Measurements from ENCODE around the gene MIP. TPM values are rescaled to one million over a fixed set of nuclear protein-coding genes. Genes with fewer than 3 reads are reported as not detected.
A peak's percentile ranks its signal among the peaks of the same experiment; 100 is the strongest.

Gene MIP
- total and polyA plus RNA-seq, 2 donors (not counting 1 experiment from before 2014, with no cell fraction given) = not detected

DNA sequence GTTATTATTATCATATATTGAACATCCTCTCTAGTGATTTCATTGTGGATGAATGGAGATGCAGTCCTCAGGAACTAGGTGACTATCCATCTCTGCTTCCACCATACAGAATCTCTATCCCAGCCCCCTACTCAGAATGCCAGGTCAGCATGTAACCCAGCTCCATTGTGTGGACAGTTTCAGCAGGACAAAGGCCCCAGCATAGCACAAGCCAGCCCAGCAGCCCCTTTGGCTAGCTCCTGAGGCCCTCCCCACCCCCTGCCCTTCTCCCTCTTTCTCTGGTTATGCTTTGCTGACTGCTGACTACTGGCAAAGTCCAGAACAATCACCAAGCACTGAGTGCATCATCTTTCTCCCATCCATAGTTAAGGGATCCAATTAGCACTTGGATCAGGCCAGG lies 8.1 kb upstream of the MIP start:
- Histone ChIP-seq H3K9me3 (ENCODE audit: control insufficient read depth, insufficient read depth, low read depth, low read length) (no peaks in the 10 kb centered on the region), H3K4me1 (ENCODE audit: control insufficient read depth, extremely low read depth, insufficient read depth, low read length) (no peaks in the 10 kb centered on the region), H3K27ac (ENCODE audit: insufficient read depth, low read length) (no peak overlapping the region), H3K4me3 (replicated peaks in 1 of 4; ENCODE audit: control extremely low read depth in 1 of 4, insufficient read depth in 1 of 4, low read depth in 3 of 4, low read length in 4 of 4) (no peak overlapping the region), H3K4me2 (ENCODE audit: extremely low read depth, insufficient read depth, low read length) (no peak overlapping the region), H3K27me3 (ENCODE audit: control insufficient read depth, insufficient read depth, low read length) (no peaks in the 10 kb centered on the region), H3K9ac (ENCODE audit: insufficient read depth, low read length) (no peak overlapping the region), H4K20me1 (ENCODE audit: control insufficient read depth, extremely low read depth, insufficient read depth, low read length) (no peaks in the 10 kb centered on the region), H3K36me3 (ENCODE audit: control insufficient read depth, insufficient read depth, low read length) (no peaks in the 10 kb centered on the region), H2AFZ (ENCODE audit: low read length) (no peak overlapping the region), H3K79me2 (ENCODE audit: control insufficient read depth, insufficient read depth, low read length) (no peaks in the 10 kb centered on the region)
- no peak for TF ChIP-seq EZH2 (IDR thresholded peaks at IDR 0.05; ENCODE audit: low read length, missing control alignments)
- TF ChIP-seq, protein P1, sequence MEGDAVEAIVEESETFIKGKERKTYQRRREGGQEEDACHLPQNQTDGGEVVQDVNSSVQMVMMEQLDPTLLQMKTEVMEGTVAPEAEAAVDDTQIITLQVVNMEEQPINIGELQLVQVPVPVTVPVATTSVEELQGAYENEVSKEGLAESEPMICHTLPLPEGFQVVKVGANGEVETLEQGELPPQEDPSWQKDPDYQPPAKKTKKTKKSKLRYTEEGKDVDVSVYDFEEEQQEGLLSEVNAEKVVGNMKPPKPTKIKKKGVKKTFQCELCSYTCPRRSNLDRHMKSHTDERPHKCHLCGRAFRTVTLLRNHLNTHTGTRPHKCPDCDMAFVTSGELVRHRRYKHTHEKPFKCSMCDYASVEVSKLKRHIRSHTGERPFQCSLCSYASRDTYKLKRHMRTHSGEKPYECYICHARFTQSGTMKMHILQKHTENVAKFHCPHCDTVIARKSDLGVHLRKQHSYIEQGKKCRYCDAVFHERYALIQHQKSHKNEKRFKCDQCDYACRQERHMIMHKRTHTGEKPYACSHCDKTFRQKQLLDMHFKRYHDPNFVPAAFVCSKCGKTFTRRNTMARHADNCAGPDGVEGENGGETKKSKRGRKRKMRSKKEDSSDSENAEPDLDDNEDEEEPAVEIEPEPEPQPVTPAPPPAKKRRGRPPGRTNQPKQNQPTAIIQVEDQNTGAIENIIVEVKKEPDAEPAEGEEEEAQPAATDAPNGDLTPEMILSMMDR (conservative IDR thresholded peaks at IDR 0.05 in 1 of 2, IDR thresholded peaks at IDR 0.05 in 1 of 2; ENCODE audit: low read depth in 1 of 2, low read length in 2 of 2) = no peak
- DNase-seq (ENCODE audit: low read depth in 2 of 2) = no peak

DNA sequence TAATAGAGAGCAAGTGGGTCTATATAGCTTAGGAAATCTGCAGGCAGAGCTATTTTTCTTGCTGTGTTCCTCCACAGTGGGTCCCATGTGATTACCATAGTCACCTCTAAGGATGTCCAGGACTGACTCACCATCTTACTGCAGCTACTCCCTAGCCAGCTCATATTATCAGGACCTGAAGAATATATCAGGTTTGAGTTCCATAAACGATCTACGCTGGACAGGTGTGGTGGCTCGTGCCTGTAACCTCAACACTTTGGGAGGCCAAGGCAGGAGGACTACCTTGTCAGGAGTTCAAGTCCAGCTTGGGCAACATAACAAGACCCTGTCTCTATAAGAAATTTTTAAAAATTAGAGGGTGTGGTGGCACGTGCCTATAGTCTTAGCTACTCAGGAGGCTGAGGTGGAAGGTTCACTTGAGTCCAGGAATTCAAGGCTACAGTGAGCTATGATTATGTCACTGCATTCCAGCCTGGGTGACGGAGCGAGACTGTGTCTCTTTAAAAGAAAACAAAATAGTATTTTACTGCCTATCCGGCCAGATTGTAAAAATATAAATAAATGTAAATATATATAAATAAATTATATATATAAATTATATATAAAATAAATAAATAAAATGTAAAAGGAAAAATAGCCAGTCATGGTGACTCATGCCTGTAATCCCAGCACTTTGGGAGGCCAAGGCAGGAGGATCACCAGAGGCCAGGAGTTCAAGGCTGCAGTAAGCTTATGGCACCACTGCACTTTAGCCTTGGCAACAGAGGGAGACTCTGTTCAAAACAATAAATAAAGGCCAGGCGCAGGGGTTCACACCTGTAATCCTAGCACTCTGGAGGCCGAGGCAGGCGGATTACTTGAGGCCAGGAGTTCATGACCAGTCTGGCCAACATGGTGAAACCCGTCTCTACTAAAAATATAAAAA lies 7.0 kb upstream of the MIP start:
- Histone ChIP-seq H3K79me2 (ENCODE audit: control insufficient read depth, insufficient read depth, low read length) (no peaks in the 10 kb centered on the region), H3K27ac (ENCODE audit: insufficient read depth, low read length) (no peak overlapping the region), H3K9me3 (ENCODE audit: control insufficient read depth, insufficient read depth, low read depth, low read length) (no peaks in the 10 kb centered on the region), H3K36me3 (ENCODE audit: control insufficient read depth, insufficient read depth, low read length) (no peaks in the 10 kb centered on the region), H3K4me2 (ENCODE audit: extremely low read depth, insufficient read depth, low read length) (no peak overlapping the region), H4K20me1 (ENCODE audit: control insufficient read depth, extremely low read depth, insufficient read depth, low read length) (no peaks in the 10 kb centered on the region), H3K27me3 (ENCODE audit: control insufficient read depth, insufficient read depth, low read length) (no peaks in the 10 kb centered on the region), H2AFZ (ENCODE audit: low read length) (no peak overlapping the region), H3K4me3 (replicated peaks in 1 of 4; ENCODE audit: control extremely low read depth in 1 of 4, insufficient read depth in 1 of 4, low read depth in 3 of 4, low read length in 4 of 4) (no peak overlapping the region), H3K9ac (ENCODE audit: insufficient read depth, low read length) (no peak overlapping the region), H3K4me1 (ENCODE audit: control insufficient read depth, extremely low read depth, insufficient read depth, low read length) (no peaks in the 10 kb centered on the region)
- TF ChIP-seq EZH2 (IDR thresholded peaks at IDR 0.05; ENCODE audit: low read length, missing control alignments) = no peak
- TF ChIP-seq, protein P1 (conservative IDR thresholded peaks at IDR 0.05 in 1 of 2, IDR thresholded peaks at IDR 0.05 in 1 of 2; ENCODE audit: low read depth in 1 of 2, low read length in 2 of 2) = no peak
- peak; percentile 8 to 19 for DNase-seq (ENCODE audit: low read depth in 2 of 2)

DNA sequence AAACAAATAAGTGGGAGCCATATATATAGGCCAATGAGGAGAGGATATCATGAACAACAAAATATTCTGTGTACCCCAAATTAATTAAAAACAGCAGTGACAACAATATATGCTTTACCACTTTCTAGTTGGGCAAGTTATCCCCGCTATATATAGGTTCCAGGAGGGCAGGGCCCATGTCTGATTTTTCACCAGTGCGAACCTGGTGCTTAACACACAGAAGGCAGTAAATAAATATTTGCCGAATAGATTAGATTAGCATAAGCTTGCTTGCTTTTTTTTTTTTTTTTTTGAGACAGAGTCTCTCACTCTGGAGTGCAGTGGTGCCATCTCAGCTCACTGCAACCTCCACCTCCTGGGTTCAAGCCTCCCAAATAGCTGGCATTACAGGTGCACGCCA lies 3.4 kb upstream of the MIP start:
- H3K9me3 ChIP-seq (ENCODE audit: control insufficient read depth, insufficient read depth, low read depth, low read length) = no peaks in the 10 kb centered on the region
- no peak overlapping the region for H3K4me2 ChIP-seq (ENCODE audit: extremely low read depth, insufficient read depth, low read length)
- H3K27me3 ChIP-seq (ENCODE audit: control insufficient read depth, insufficient read depth, low read length) = peaks cover 20% of the 10 kb centered on the region
- TF ChIP-seq, protein P1 (conservative IDR thresholded peaks at IDR 0.05 in 1 of 2, IDR thresholded peaks at IDR 0.05 in 1 of 2; ENCODE audit: low read depth in 1 of 2, low read length in 2 of 2) = no peak
- no peak for TF ChIP-seq EZH2 (IDR thresholded peaks at IDR 0.05; ENCODE audit: low read length, missing control alignments)
- H3K36me3 ChIP-seq (ENCODE audit: control insufficient read depth, insufficient read depth, low read length) = no peaks in the 10 kb centered on the region
- no peaks in the 10 kb centered on the region for H3K4me1 ChIP-seq (ENCODE audit: control insufficient read depth, extremely low read depth, insufficient read depth, low read length)
- H3K79me2 ChIP-seq (ENCODE audit: control insufficient read depth, insufficient read depth, low read length) = no peaks in the 10 kb centered on the region
- no peak overlapping the region for H3K27ac ChIP-seq (ENCODE audit: insufficient read depth, low read length)
- H3K9ac ChIP-seq (ENCODE audit: insufficient read depth, low read length) = no peak overlapping the region
- H3K4me3 ChIP-seq (replicated peaks in 1 of 4; ENCODE audit: control extremely low read depth in 1 of 4, insufficient read depth in 1 of 4, low read depth in 3 of 4, low read length in 4 of 4) = no peak overlapping the region
- no peaks in the 10 kb centered on the region for H4K20me1 ChIP-seq (ENCODE audit: control insufficient read depth, extremely low read depth, insufficient read depth, low read length)
- DNase-seq (ENCODE audit: low read depth in 2 of 2) = no peak
- no peak overlapping the region for H2AFZ ChIP-seq (ENCODE audit: low read length)
